GM18907 (cell line): Measurements from ENCODE around the gene TRAM2.

Experiments used
- ATAC-seq: cut with Tn5 transposase; IDR thresholded peaks from one replicate; pipeline ENCODE4 v1.9.1; 2021; ENCODE audit warnings: mild to moderate bottlenecking, moderate library complexity; ENCODE audit not compliant: unreplicated experiment

The TRAM2 gene

DNA sequence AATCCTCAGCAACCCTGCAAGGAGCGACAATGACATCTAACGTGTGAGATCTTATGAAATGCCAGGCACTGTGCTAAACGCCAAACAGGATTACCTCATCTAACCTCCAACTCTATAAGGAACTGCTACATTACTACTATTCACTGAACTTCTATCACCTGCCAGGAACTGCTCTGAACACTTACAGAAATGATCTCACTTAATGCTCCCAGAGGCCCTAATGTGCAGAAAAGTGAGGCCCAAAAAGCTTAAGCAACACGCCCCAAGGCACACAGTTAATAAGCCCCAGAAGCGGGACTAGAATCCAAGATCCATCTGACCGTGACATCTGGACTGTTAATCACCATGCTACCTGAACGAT, 28.5 kb downstream of the TRAM2 start:
- no peak for ATAC-seq

GRCh38 chr6:52547647-52548352, 29.1 kb downstream of the TRAM2 start:
- no peak for ATAC-seq

DNA sequence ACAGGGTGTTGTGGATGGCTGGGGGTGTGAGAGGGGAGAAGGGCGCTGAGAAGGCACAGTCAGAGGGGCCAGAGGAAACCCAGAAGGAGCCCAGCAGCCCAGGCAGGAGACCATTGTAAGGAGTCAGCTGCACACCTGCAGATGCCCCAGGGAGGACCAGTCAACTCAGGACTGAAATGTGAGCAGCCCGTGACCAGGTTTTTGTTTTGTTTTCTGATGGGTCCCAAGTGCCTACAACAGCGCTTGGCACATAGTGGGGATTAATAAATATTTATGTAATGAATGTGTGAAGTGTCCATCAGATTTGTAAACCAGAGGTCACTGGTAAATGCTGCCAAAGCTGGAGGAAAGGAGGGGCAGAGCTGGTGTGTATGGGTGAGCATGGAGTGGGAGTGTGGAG, 30.2 kb downstream of the TRAM2 start:
- ATAC-seq, result peak; percentile 85

DNA sequence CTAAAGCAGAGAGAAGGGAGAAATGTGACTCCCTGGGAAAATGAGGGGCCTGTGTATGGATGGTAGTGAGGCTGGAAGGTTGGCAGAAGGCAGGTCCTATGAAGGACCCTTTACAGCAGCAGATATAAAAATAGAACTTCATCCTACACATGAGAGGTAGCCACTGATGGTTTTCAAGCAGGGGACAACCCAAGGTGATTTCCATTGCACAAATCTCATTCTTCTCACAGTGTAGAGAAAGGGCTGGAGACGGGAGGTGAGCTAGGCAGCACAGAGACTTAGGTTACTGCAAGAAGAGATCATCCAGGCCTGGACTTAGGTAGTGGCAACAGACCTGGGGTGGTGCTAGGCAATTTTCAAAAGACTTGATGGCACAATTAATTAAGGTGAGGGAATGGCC, 30.7 kb downstream of the TRAM2 start:
- peak; percentile 60 for ATAC-seq

DNA sequence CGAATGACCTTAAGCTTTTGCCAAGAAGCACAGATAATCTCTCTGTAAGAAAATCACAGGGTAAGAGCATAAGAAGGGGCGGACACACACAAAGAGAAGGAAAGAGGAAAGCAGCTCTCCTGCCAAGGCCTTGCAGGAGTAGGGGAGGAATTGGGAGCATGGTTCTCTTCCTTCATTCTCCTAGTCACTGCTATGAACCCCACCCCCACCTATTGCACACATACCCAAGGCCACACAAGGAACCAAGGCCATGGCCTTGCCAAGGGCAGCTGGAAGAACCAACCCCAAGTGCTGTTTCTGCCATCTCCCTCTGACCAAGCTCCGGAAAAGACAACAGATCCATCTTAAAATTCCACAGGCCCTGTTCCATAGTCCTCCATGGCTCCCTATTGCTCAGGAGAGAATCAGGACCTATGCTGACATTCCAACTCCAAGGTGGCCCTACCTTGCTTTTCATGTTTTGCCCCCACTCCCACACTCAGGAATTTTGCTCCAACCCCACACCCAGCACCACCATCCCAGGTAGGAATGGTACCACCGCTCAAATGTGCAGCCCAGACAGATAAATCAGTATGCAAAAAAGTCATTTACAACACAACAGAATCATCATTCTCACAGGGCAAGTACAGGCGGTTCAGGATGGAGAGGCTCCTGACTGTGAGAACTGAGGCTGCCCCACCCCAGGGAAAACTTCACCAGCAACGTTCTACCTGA, 31.3 kb downstream of the TRAM2 start:
- ATAC-seq, result no peak

GRCh38 chr6:52544602-52545405, 32.1 kb downstream of the TRAM2 start:
- no peak for ATAC-seq

- ATAC-seq, result no peak
Measured at GRCh38 chr6:52543729-52544601, 32.9 kb downstream of the TRAM2 start.

GRCh38 chr6:52543262-52543661, 33.6 kb downstream of the TRAM2 start:
- no peak for ATAC-seq

DNA sequence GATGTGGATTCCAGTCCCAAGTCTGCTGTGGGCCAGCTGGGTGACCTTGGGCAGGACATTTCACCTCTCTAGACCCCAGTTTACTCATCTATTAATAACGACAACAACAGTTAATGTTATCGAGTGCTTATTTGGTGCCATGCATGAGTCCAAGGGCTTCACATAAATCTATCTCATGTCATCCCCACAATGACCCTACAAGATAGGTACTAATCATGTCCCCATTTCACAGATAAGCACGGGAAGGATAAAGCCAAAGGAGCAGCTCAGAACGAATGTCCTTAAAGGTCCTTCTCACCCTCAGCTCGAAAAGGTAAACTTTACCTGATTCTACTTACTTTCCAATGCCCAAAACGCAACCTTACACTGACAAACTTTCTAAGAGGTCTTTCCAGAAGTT, 35.7 kb downstream of the TRAM2 start:
- no peak for ATAC-seq

DNA sequence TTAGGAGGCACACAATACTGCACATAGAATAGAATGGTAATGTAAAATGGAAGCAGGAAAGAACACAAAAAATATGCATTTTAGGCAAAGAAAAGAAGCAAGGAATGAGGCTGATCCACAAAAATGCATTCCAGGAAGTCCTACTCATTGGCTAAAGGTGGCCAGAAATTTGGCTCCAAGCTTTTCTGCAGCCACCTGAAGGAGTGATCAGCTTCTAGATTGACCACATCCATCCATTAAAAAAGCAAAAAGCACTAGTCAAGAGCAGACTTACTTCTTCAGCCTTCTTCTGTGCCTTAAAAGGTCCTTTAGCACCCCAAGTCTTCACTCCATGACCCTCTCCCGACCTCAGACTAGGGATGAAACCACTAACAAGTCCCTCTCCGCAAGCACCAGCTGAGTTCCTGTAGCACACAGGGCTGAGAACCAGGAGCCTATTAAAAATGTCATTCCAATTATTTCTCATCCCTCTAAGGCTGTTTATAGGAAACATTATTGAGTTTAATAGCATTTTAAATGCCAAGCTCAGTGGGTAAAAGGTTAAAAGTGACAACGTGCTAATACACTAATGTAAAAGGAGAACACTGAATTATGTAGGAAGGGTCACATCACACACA, 36.5 kb downstream of the TRAM2 start:
- ATAC-seq, result no peak

GRCh38 chr6:52539607-52540006, 37.3 kb downstream of the TRAM2 start:
- no peak for ATAC-seq

GRCh38 chr6:52538901-52539354, 37.9 kb downstream of the TRAM2 start:
- no peak for ATAC-seq

- no peak for ATAC-seq
Measured at GRCh38 chr6:52538252-52538900, 38.5 kb downstream of the TRAM2 start.

DNA sequence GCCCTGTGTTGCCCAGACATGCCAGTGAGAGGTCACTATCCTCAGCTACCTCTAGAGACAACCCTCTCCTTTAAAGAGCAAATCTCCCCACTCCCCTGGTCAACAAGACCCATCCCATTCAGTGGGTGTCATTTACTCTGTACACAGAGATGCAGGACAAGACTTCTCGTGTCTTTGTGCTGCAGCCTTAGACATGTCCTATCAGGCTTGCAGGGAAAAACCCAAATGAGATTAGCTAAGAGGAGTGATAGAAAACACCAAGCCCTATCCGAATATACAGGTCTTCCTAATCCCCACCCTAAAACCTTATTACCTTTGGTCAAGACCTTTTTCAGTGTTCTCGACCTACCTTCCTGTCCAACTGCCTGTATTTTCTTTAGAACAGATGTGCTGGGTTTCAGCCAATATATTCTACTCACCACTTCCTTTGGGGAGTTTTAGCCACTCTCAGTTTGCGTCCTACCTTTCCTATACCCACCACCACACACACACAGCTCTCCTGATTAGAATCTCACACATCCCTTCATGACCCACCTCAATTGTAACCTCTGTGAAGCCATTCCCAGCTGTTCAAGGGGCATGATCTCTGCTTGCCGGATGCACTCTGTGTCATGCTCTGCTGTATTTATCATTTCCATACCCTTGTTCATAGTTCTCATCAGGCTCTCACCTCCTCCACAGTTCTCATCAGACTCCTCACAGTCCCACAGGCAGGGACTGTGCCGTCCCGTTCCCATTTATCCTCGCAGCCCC, 39.7 kb downstream of the TRAM2 start:
- peak; percentile 79 for ATAC-seq

- peak; percentile 23 for ATAC-seq
Measured at GRCh38 chr6:52536424-52536916, 40.4 kb downstream of the TRAM2 start.

- ATAC-seq, result no peak
Measured at GRCh38 chr6:52535711-52536423, 41.0 kb downstream of the TRAM2 start.

DNA sequence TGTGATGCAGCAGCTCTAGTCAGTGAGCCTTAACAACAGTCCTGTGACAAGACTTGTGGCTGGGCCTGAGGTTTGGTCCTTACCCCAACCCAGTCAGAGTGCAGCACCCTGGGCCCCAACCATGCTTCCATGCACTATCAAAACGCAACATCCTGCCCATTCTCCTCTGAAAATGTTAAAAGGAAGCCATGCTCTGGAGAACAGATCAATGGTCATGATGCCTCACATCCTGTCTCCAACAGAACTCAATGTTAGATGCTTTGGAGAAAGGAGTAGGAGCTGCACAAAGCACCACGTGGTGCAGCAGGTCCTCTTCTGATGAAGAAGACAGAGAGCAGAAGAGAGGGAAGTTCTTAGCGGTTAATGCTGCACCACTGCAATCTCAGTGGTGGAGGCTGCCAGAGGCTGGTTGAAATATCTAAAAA, 41.9 kb downstream of the TRAM2 start:
- peak; percentile 30 for ATAC-seq

- no peak for ATAC-seq
Measured at GRCh38 chr6:52534363-52534762, 42.5 kb downstream of the TRAM2 start.
